Astrocyte of the hippocampus (primary cell): ENCODE data around the gene FRG2C.
"Not testable (repeated sequence)": the region's sequence is repeated elsewhere in the genome, so short reads cannot be mapped to it uniquely, and the experiment has no call there.

Experiments used
- DNase-seq: peaks from one replicate; pipeline ENCODE4 v3.0.0; 2011; ENCODE audit warnings: low read depth, low spot score

The FRG2C gene

DNA sequence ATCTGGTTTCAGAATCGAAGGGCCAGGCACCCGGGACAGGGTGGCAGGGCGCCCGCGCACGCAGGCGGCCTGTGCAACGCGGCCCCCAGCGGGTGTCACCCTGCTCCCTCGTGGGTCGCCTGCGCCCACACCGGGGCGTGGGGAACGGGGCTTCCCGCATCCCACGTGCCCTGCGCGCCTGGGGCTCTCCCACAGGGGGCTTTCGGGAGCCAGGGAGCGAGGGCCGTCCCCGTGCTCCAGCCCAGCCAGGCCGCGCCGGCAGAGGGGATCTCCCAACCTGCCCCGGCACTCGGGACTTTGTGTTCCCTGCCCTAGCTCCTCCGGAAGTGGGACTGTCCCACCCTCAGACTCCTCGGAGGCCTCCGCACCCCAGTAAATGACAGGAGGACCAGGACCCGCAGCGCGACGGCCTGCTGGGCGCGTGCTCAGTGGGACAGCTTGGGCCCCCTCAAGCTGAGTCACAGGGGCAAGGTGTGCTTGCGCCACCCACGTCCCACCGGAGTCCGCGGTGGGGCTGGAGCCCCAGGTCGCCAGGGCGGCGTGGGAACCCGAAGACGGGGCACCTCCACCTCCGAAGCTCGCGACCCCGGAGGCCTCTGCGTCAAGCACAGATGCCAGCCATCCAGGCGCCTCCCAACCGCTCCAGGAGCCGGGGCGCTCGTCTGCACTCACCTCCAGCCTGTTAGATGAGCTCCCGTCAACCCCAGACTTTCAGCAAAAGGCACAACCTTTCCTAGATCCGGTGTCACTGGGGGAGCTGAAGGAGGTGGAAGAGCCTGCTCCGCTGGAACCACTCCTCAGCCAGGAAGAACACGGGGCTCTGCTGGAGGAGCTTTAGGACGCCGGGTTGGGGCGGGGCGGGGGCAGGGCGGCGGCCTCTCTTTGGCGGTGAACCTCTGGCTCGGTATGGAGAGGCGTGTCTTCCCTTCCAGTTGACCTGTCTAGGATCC lies 5.5 kb downstream of the FRG2C start:
- peak; percentile 35 for DNase-seq

DNA sequence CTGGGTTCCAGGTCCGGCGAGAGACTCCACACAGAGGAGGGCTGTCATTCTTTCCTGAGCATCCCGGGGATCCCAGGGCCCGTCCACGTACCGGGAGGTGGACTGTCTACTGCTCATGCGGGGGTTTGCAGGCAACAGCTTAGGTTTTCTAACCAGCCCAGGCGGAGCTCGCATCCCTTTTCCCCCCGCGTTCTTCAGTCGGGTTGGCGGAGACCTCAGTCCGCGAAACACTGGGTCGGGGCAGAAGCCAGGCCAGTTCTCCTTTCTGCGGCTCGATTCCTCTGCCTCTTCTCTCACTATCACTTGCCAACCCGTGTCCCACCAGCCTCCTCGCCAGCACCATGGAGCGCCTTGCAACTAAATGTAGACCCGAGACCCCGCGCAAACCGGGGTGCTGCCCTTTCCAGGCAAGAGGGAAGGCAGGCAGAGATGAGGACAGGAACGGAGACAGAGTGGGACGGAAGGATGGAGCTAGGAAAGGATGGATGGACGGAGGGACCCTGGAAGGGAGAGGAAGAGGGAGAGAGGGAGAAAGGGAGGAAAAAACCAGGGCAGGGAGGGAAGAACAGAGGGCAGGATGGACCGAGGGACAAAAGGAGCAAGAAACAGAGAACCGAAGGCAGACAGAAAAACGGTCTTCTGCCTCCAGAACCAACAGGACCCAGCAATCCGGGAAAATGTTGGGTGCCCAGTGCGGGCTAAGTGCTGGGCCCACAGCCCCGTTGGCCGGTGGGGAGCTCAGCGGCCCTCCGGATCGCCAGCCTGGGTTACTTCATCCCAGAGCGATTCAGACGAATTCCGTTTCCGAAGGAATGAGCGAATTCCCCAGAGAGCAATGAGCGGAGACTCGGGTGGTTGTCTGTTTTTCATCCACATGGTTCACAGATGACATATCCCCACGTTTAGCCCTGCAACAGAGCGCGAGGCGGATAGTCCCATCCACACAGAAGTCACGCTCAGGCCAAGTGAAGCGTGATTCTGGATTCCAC lies 6.5 kb downstream of the FRG2C start:
- peak; percentile 73 for DNase-seq

DNA sequence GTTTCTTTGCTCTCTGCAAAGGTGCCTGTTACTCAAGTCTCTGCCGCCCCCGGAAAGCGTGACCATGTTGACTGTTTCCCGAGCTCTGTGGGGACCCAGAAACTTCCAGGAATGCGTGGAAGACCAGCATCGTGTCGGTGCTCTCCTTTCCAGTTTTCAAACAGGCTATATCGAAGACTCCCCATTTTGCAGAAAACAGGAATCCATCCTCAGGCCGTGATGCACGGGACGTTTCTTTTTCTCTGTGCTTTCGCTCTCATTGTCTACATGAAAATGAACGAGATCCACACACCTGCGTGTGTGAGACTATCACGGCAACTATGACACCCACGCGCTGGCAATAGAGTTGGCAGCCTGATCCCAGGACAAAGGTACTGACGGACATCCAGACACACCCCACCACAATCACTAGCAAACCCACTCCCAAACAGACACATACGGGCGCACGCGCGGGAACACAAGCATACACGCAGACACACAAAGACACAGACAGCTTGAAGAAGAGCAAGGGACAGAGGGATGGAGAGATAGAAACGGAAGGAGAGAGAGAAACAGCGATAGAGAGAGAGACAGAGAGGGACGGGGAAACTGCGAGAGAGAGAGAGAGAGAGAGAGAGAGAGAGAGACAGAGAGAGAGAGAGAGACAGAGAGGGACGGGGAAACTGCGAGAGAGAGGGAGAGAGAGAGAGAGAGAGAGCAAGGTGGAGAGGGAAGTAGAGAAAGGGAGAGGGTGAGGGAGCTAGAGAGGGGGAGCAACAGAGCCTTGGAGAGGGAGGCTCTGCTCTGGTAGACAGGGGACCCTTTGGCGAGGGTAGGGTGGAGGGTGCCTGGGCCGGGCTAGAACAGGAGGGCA lies 7.4 kb downstream of the FRG2C start:
- DNase-seq: not testable (repeated sequence)

DNA sequence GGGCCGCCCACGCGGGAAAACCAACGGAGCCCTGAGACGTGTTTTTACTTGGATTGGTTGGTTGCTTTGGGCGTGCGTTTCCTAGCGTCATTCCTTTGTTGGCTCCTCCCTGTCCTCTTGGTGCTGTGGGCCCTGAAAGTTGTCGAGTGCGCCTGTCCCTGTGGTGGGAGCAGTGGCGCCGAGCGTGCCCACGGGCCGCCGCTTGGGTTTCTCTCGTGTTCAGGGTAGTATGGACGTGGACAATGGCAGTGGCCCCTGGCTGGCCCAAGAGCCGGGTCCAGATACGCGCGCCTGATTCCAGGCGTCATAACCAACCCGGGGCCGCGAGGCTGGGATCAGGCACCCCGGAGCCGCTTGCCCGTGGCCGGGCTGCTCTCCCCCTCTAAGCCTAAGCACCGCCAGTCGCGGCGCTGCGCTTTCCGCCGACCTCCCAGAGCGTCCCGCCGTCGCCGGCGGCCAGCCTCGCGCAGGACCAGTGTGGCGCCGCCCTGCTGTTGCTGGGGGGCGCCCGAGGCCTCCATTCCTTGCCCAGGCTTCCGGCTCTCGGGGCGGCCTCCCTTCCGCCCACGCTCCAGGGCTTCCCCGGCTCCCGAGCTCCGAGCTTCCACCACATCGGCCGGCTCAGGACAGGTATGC lies 8.1 kb downstream of the FRG2C start:
- peak; percentile 48 for DNase-seq

DNA sequence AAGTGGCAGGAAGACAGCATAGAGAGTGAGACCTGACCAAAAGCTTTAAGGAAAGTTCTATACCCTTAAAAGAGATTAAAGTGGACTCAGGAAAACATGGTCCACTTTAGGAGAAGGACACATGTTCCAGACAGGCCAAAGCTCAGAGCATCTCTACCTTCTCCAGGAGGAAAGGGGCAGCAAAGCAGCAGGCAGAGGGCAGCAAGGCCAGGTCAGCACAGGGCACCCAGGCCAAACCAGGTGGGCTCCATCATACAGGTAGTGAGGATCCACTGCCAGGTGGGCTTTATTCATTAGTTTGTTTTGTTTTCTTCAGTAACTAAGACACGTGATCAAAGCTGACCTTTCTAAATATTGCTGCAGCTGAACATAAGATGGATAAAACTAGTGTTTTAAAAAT lies 19.8 kb downstream of the FRG2C start:
- not testable (repeated sequence) for DNase-seq

DNA sequence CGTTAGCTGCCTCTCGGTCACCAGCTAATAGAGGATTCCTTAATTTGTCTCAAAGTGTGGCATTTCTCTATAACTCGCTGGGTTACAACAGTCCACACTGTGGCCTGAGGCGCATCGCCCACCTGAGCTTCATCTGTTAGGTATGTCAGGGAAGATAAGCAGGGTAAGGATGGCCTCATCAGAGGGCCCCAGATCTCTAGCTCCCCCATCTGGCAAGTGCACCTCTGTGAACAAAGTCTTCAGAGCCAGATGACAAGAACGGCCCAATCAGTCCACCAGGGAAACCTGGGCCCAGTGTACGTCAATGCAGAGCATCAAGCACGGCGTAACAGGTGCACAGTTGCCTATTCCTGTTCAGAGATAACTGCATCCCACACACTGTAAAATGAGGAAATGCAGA lies 23.2 kb downstream of the FRG2C start:
- DNase-seq: no peak

DNA sequence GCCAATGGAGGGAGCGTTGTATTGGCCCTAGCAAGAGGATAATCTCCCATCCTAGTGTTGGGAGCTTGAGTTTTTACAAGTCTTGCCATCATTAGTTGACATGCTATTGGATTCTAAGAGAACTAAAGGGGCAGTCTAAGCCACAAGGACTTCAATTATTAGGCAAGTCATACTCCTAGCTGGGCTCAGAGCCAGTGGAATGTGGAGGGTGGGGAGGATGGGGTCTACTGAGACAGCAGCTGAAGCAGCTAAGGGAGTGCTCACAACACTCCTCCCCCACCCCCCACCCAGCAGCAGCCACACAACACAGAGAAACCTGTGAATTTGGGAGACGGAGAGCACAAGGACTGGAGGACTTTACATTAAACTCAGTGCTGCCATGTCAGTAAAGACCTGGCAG lies 27.9 kb downstream of the FRG2C start:
- DNase-seq: peak; percentile 36
